Mesothelial cell of epicardium (in vitro differentiated cells): ENCODE results near the gene PGLYRP3. TPM values are rescaled to one million over a fixed set of nuclear protein-coding genes. Genes with fewer than 3 reads are reported as not detected.
A peak's percentile ranks its signal among the peaks of the same experiment; 100 is the strongest.

Experiments
- DNase-seq, 2 experiments: peaks; one replicate each; pipeline ENCODE4 v3.0.0; 2021; ENCODE audit warnings: low spot score in 2 of 2; ENCODE audit not compliant: unreplicated experiment in 2 of 2
- H3K27ac Mint-ChIP-seq: 2 replicates; pipeline ENCODE4 v1.8.0; 2021; ENCODE audit warnings: mixed read lengths
- H3K27me3 Mint-ChIP-seq: 2 replicates; pipeline ENCODE4 v1.8.0; 2021; ENCODE audit warnings: low read depth, mixed read lengths
- H3K36me3 Mint-ChIP-seq: 2 replicates; pipeline ENCODE4 v1.8.0; 2021; ENCODE audit warnings: mixed read lengths
- H3K4me1 Mint-ChIP-seq: 2 replicates; pipeline ENCODE4 v1.8.0; 2021; ENCODE audit warnings: mixed read lengths
- H3K4me3 Mint-ChIP-seq: 2 replicates; pipeline ENCODE4 v1.8.0; 2021; ENCODE audit warnings: mild to moderate bottlenecking, moderate library complexity, mixed read lengths
- H3K9me3 Mint-ChIP-seq: 2 replicates; pipeline ENCODE4 v1.8.0; 2021; ENCODE audit warnings: mixed read lengths
- total RNA-seq: library from RNA; stranded (reverse); gene quantifications from 3 replicates; pipeline ENCODE4 v1.2.1, GENCODE V29; 2021
- TF ChIP-seq, protein P1 (sequence below): fragments of 200-600 bp; sonication (generic); IDR thresholded peaks from one replicate; pipeline ENCODE4 v1.5.0; 2021; ENCODE audit warnings: antibody characterized with exemption; ENCODE audit not compliant: unreplicated experiment

Gene PGLYRP3
- total RNA-seq, 1 donor from 2014 or later, result not detected

DNA sequence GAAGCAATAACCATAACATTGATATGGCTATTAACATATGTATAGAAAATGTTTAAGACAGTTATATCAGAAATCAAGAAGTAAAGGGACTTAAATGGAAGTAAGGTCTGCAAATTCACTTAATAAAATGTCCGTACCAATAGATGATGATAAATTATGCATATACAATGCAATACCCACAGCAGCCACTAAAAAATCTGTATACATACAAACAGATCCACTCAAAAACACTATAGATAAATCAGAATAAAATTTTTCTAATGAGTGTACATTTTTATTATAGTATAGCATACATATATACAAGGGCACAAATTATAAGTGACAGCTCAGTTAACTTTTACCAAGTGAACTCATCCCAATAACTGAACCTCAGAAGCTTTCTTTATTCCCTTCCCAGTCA is 47.3 kb downstream of the PGLYRP3 start:
- DNase-seq, result no peak
- TF ChIP-seq, protein P1, sequence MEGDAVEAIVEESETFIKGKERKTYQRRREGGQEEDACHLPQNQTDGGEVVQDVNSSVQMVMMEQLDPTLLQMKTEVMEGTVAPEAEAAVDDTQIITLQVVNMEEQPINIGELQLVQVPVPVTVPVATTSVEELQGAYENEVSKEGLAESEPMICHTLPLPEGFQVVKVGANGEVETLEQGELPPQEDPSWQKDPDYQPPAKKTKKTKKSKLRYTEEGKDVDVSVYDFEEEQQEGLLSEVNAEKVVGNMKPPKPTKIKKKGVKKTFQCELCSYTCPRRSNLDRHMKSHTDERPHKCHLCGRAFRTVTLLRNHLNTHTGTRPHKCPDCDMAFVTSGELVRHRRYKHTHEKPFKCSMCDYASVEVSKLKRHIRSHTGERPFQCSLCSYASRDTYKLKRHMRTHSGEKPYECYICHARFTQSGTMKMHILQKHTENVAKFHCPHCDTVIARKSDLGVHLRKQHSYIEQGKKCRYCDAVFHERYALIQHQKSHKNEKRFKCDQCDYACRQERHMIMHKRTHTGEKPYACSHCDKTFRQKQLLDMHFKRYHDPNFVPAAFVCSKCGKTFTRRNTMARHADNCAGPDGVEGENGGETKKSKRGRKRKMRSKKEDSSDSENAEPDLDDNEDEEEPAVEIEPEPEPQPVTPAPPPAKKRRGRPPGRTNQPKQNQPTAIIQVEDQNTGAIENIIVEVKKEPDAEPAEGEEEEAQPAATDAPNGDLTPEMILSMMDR, result peak; percentile 54
- H3K27me3 Mint-ChIP-seq, result peaks cover 71% of the 10 kb centered on the region
- no peak overlapping the region for H3K27ac Mint-ChIP-seq
- no peak overlapping the region for H3K4me3 Mint-ChIP-seq
- peaks cover 5% of the 10 kb centered on the region for H3K4me1 Mint-ChIP-seq
- H3K36me3 Mint-ChIP-seq, result no peaks in the 10 kb centered on the region
- H3K9me3 Mint-ChIP-seq, result peaks cover 19% of the 10 kb centered on the region

GRCh38 chr1:153262462-153263157 is 50.1 kb downstream of the PGLYRP3 start:
- peaks cover 88% of the 10 kb centered on the region for H3K27me3 Mint-ChIP-seq
- H3K36me3 Mint-ChIP-seq, result no peaks in the 10 kb centered on the region
- H3K9me3 Mint-ChIP-seq, result peaks cover 10% of the 10 kb centered on the region
- H3K4me3 Mint-ChIP-seq, result peak overlapping the region; percentile 60
- H3K4me1 Mint-ChIP-seq, result peaks cover 5% of the 10 kb centered on the region
- no peak overlapping the region for H3K27ac Mint-ChIP-seq
- DNase-seq, result no peak
- TF ChIP-seq, protein P1, result no peak

DNA sequence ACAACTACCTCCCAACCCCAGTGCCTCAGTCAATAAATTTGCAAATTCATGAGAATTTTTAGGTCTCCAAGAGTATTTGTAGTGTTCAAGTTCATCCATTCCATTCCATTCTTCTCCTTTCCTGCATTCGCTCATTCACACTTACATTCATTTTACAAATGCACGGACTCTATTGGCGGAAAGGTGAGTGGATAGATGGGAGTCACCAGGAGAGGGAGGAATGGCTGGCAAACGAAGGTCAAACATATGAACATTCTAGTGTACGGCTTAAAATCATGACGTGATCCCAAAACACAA is 50.7 kb downstream of the PGLYRP3 start:
- TF ChIP-seq, protein P1, result no peak

GRCh38 chr1:153261281-153262069 is 51.3 kb downstream of the PGLYRP3 start:
- TF ChIP-seq, protein P1, result no peak
- H3K27me3 Mint-ChIP-seq, result peaks cover 84% of the 10 kb centered on the region
- H3K27ac Mint-ChIP-seq, result no peak overlapping the region
- peak overlapping the region; percentile 60 for H3K4me3 Mint-ChIP-seq
- peaks cover 5% of the 10 kb centered on the region for H3K4me1 Mint-ChIP-seq
- peak; percentile 31 to 52 for DNase-seq
- no peaks in the 10 kb centered on the region for H3K36me3 Mint-ChIP-seq
- peaks cover 4% of the 10 kb centered on the region for H3K9me3 Mint-ChIP-seq

More for the DNA sequence above, 50.7 kb downstream of the PGLYRP3 start:
- Mint-ChIP-seq H3K9me3 (peaks cover 8% of the 10 kb centered on the region), H3K27me3 (peaks cover 89% of the 10 kb centered on the region), H3K4me1 (peaks cover 5% of the 10 kb centered on the region), H3K4me3 (peak overlapping the region; percentile 60), H3K27ac (no peak overlapping the region), H3K36me3 (no peaks in the 10 kb centered on the region)
- DNase-seq, result no peak

GRCh38 chr1:153260585-153261280 is 52.0 kb downstream of the PGLYRP3 start:
- TF ChIP-seq, protein P1, result no peak
- H3K27me3 Mint-ChIP-seq, result peaks cover 82% of the 10 kb centered on the region
- DNase-seq, result peak; percentile 22 to 51
- peak overlapping the region; percentile 64 for H3K4me3 Mint-ChIP-seq
- H3K9me3 Mint-ChIP-seq, result peaks cover 4% of the 10 kb centered on the region
- no peak overlapping the region for H3K27ac Mint-ChIP-seq
- H3K36me3 Mint-ChIP-seq, result no peaks in the 10 kb centered on the region
- H3K4me1 Mint-ChIP-seq, result peaks cover 5% of the 10 kb centered on the region
